Activated CD4-positive, alpha-beta T cell treated with anti-CD3 and anti-CD28 coated beads, Interleukin-2, amount 50 U/mL, for 24 hours (primary cell): ENCODE results near the gene UTP15.

ENCODE experiments used
- DNase-seq, 2 donors: peaks; one replicate each; pipeline ENCODE4 v3.0.0-alpha.2; 2020; ENCODE audit warnings: low read depth in 1 of 2, low spot score in 1 of 2

Gene UTP15, protein sequence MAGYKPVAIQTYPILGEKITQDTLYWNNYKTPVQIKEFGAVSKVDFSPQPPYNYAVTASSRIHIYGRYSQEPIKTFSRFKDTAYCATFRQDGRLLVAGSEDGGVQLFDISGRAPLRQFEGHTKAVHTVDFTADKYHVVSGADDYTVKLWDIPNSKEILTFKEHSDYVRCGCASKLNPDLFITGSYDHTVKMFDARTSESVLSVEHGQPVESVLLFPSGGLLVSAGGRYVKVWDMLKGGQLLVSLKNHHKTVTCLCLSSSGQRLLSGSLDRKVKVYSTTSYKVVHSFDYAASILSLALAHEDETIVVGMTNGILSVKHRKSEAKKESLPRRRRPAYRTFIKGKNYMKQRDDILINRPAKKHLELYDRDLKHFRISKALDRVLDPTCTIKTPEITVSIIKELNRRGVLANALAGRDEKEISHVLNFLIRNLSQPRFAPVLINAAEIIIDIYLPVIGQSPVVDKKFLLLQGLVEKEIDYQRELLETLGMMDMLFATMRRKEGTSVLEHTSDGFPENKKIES

DNA sequence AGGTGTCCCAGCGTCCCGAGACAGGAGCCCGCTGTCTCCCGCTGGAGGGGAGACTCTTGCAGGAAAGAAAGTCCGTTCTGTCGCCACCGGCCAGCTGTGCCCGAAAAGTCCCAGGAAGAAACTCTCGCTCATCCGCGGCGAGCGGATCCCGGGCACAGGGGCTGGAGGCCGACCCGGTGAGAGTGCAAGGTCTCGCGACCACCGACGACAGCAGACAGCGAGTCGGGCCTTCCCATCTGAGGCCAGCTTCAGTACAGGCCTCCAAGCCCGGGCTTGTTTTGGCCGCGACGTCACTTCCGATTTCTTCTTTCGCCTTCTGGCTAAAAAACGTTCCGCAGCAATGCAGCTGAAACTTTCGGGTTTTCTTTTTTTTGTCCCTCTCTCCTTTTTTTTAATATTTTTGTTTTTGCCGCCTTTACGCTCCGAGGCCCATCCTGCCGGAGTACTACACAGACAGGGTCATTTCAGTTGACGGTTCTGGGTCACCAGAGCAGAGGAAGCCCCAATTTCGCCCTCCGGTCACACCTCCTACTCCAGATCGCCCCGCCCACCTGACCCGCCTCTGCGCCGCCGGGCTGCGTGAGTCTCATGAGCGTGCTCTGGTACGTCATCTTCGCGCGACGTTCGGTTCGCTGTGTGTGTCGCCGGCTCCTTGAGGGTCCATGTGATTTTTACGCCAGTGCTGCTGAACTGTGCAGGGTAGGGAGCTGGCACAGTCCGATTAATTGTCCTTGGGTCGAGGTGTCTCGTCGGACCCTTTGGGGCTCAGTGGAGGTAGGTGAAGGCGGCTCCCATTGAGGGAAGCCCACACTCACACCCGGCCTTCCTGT is at the start of gene UTP15, which contains the start of gene ANKRA2:
Gene UTP15, plus strand, starts transcription at position 605 of the 830 bp plus-strand sequence. CDS start 1,602 bp downstream, outside the sequence.
Gene ANKRA2, minus strand, starts transcription at position 501 of the 830 bp plus-strand sequence. CDS start 2,758 bp downstream, outside the sequence.
- peak; percentile 97 to 98 for DNase-seq

DNA sequence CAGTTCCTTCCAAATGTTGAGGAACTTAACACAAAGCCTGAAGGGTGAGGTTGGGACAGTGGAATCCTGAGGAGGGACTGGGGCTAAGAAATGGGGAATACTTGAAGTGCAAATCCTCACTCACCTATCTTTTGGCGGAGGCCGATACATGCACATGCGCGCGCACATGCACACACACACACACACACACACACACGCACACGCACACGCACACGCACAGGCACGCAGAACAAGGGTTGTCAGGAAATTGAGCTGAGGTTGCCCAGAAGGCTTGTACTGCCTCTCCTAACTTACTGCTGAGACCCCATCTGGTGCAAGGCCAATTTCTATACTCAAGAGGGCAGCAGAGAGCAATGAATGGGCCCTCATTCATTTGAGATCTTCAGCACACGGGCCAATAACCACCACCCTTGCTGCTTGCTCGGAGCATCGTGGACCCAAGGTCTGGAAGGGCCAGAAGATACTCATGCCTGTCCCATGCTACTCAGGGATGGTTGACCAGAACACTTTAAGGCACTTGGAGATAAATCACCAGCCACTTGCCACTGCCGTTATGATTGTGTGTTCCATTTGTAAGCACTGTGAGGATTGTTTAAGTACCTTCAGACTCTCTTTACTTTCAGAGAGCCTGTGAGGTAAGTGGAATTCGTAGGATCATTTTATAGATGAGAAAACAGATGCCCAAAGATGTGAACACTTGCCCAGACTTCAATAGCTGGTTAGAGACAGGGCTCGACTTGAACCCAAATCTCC is 45.8 kb upstream of the UTP15 start:
- DNase-seq, result peak; percentile 21 to 68

DNA sequence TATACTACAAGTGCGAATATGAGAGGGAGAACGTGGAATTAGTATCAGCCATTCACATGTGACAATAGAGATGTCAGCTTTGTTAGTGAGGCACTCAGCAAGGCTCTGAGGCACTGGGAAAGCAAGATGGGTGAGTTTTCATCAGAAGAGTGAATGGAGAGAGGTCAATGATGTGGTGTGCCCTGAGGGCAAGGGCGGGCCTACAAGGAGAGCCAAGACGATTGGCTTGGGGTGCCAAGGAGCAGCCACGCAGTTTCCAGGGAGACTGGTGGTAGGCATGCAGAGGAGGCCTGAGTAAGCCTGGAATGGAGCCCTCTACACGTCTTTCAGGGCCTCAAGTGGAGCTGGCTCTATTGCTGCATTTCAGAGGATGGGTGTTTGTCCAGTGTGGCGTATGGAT is 42.6 kb upstream of the UTP15 start:
- no peak for DNase-seq

DNA sequence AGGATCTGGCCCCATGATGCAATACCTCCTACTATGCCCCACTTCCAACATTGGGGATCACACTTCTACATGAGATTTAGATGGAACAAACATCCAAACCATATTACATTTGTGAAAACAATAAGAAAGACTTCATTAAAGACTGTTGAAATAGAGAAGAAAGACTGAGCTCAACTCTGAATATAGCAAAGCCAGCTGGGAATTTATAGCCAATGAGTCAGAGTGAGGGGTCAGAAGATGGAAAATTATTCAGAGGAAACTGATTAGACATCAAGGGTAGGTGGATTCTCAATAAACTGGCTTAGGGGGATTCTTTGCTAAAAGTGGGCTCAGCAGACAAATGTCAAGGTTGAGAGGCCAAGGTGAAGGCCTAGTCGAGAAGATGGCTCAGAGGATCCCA is 41.7 kb upstream of the UTP15 start:
- no peak for DNase-seq

DNA sequence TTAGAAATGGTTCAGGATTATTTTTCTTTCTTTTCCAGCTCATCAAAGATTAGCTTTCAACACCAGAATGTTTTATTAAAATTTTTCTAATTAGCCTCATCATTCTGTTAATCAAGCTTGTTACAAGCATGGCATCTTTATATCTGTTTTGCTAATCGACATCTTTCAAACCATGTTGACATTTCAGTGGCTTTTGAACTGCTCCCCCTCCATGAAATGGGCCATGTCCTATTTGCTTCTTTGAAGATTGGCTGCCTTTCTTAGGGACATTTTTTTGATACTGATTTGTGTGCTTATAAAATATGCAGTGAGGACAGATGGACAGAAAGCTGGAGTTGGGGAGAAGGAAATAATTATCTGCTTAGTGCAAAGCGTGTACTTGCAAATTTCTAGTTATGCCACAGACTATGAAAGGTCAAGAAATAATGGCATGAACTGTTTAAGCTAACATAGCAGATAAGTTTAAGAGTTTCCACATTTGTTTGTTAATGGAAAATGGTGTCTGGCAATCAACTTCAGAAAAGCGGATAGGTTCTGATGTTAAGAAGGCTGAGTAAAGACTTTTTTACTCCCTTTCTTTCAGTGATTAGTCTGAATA is 39.8 kb upstream of the UTP15 start:
- no peak for DNase-seq

DNA sequence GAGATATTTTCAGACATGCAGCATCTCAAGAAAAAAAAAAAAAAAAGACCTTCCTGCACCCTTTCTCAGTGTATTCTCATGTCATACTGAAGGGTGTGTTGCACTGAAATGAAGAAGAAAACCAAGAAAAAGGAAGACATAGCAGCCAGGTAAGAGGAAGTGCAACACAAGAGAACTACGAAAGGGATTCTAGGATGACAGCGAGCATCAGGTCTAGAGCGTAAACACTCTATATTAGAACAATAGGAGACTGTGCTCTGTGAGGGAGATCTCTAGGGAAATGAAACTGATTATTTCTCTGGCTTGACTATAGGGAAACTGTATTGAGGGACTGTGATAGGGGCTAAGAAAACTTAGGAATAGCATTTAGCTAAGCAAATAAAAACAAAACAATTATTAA is 37.3 kb upstream of the UTP15 start:
- DNase-seq, result no peak

DNA sequence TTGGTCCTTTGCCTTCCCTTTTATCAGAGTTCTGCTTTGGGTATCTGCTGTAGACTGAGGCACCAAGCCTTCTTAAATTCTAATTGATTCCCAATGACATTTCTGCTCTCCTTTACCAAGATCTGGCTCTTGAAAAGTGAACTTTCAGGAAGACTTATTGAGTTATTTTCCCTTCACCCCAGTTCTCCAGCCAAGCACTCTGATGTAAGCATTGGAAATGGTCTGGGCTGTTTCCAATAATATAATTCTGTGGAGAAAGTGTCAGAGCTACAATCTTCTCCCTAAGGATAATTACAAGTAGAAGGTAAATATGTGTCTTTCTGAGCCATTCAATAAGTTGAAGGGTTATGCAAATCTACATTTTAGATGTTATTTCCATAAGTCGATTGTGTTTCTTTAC is 36.5 kb upstream of the UTP15 start:
- DNase-seq, result no peak

DNA sequence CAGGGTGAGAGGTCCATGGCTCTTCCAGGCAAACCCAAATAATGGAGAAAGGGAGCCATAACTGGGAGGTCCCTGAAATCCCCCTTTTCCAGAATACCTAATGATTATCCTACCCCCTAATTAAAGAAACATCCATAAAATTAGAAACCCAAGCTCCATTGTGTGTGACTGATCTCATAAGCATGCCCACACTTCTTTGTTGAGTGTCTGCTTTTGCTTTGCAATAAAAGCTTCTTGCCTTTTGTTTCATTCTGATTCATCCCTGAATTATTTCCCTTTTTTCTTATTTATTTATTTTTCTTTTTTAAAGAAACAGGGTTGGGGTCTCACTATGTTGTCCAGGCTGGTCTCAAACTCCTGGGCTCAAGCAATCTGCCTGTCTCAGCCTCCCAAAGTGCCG is 34.2 kb upstream of the UTP15 start:
- no peak for DNase-seq

DNA sequence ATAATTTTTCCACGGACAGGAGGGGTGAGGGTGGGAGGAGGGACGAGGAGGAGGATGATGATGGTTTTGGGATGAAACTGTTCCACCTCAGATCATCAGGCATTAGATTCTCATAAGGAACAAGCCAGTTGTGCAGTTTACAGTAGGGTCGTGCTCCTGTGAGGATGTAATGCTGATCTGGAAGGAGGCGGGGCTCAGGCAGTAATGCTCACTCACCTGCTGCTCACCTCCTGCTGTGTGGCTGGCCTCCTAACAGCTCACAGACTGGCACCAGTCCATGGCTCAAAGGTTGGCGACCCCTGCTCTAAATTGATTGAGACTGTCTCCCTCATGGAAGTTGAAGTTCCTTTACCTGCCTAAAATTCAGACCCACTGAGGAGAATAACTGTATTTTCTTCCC is 33.3 kb upstream of the UTP15 start:
- no peak for DNase-seq

DNA sequence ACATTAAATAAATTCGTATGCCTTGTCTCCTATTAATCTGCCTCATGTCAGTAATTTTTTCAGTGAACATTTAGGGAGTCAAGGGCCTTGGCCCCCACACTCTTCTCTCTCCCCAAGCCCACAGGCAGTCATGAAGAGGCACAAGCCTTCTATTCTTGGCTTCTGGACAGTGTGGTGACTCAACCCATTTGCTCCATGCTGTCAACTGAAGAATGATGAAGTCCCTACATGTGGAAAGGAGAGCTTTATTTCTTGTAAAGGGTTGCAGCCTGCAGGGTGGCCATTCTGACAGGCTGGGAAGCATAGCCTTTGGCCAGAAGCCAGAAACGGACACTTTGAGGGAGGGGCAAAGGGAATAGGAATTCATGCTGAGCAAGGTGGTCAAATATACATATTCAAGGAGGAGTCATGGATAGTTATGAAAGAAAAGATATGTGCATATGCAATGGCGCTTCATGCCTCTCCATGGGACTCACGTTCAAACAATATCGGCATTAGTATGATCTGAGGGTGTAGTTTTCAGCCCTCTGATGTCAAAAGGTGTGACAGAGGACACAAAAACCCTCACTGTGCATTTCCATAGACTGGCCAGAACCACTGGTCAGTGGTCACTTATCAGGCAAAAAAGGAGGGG is 31.4 kb upstream of the UTP15 start:
- DNase-seq, result no peak

DNA sequence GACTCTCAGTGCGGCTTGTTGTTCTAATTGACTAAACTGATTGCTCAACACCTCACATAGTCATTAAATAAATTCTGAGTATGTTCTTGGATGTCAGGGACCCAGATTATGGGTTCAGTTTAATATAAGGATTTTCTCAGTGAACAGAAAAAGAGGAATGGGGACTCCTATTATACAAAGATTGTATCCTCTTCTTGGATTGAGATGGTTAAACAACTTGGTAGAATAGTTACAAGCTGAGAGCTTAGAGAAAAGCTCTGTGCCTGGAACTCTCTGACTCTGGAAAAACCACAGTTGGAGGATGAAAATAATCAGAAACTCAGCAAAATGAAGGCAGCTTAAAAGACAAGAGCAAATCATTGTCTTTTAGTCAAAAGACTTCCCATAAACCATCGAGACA is 30.6 kb upstream of the UTP15 start:
- no peak for DNase-seq

DNA sequence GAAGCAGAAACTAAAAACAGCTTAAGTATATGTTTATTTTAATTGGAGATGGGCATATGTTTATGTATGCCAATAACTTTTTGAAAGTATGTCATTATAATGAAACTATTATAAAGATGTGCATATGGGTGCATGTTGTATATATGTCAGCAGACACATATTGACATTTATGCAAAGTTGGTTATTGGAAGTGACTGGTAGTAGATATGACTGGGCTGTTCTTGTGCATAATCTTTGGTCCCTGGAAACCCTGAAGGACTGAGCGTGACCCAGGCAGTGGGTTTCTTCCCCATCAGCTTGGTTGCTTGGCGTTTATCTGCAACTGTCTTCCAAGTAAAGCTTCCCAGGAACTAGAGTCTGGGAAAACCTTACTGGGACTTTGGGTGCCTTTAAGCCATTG is 25.8 kb upstream of the UTP15 start:
- no peak for DNase-seq

DNA sequence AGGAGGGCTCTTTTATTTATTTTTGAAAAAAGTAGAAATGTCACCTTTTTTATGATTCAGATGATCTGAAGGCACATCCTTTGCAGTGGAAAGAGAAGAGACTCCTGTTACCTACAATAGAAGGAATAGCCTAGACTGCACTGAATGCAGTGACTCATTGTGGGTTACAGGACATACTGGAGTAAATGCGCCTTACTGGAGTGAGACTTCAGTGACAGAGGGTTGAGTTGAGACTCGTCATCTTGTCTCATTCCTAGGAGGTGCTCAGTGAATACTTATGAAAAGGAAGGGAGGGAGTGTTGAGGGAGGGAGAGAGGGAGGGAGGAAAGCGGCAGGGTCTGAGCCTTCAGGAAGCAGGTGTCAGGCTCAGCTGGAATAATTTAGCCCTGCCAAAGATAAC is 25.4 kb upstream of the UTP15 start:
- no peak for DNase-seq

DNA sequence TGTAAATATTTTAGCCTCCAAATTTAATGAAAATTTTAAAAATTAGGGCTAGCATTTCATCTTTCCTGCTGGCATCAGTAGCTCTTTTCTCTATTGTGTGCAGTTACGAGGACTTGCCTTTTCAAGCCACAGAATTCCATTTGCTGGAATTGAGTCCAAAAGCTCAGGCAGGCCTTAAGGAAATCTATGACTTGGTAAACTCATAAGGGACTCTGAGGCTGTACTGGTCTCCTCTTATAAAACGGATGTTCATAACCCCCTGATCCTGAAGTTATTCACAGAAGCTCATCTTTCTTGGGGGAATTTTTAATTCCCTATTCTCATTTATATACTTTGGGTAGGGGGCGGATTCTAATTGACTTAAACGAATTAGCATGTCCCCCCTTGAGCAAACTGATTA is 23.5 kb upstream of the UTP15 start:
- DNase-seq, result no peak

DNA sequence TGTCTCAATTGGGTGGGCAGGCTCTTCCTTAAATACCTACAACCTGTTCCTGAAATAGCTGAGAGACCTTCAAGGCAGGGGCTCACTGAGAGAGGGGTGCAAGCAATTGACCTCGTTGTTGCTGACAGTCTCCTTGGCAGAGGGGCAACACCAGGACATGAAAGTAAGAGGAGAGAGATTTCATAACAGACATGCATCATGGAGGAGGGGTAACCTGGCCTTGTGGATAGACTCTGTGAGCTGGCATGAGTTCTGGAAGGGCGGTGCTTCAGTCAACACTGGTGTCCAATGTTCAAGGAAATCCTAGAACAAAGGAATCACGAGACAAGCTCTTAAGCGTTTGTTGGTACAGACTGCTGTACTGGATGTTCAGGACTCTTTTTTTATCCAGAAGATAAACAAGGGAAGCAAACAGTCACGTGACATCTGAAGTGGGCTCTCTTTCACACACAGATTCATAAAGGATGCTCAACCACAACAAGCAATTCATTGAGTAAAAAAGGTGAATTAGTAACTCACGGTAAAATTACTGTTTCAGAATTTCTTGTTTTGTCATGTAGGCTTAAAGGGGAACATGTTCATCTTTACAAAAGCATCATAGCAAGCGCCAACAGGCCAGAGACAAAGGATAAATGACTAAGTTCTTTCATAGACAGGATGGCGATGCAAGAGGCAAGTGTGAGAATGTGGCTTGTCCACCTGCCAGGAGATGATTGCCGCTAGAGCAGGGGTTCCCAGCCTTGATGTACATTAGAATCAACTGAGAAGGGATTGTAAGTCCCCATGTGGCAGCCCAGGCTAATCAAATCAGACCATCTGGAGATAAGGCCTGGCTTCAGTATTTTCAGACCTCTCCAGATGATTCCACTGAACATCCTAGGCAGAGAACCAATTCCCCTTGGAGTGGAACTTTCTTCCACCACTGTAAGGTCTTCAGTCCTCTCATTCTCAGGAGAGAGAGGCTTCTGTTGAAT is 20.8 kb upstream of the UTP15 start:
- no peak for DNase-seq

DNA sequence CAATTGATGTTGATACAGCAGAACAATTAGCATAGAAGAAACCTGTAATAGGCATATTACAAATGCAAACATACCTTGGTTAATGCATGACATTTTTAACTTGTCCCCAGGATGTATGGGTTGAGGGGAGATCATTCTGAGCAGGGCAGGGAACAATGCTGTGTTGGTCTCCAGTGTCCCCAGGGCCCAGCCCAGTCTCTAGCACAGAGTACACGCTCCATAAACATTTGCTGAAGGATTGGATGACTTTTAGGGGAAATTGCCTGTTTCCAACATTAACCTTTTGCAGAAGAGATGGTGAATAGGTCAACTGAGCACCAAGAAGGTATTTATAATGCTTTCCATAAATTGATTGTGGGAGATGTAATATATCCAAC is 20.2 kb upstream of the UTP15 start:
- DNase-seq, result no peak

DNA sequence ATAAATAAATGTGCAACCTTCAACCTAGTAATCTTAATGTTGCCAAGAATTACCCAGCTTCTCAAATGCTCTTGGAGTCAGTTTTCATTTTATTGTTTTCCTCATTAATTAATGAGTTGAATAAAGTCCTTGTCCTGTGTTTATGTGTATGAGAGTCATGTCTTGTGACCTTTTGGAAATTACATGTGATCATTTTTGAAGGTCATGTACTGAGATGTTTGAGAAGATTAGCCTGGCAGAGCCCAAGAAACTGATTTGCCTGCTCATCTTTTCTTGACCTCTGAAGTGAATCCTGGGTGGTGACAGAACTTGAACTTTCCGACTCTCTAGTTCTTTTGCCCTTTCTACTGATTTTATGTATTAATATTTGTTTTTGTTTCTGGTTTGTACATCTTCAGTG is 15.5 kb upstream of the UTP15 start:
- DNase-seq, result no peak

DNA sequence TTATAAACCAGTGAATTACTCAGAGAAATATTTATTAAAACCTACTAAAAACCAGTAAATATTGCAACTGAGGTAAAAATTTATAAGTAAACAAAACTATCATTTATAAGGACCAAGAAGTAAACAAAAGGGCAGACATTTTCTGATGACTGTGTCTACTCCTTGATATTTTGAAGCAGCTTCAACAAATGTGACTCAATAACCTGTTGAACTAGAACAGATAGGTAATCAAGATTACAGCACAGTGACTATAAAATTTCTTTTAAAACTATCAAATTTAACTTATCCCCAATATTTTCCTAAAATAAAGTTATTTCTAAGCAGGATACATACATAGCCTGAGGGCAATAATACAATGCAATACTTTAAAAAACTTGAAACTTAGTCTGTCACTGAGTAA is 12.9 kb upstream of the UTP15 start:
- no peak for DNase-seq

DNA sequence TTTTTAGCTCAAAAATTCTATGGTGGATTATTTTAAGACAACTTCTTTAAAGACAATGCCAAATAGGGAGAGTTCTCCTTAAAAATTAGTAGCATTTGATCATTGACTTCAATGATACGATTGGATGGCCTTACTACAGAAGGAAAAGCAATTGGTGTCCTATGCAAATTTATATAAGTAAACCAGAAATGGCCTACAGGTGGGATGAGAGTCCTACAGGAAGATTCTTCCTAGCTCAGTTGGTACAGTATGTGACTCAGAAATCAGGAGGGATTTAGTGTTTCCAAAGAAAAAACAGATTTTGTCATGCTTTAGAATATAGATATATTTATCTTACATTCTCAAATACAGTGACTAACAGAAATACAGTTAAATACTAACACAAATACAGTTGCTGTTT is 6.6 kb upstream of the UTP15 start:
- no peak for DNase-seq
